Measurements from ENCODE around the gene KRT8.
A peak's percentile ranks its signal among the peaks of the same experiment; 100 is the strongest.

KRT8 gene

DNA sequence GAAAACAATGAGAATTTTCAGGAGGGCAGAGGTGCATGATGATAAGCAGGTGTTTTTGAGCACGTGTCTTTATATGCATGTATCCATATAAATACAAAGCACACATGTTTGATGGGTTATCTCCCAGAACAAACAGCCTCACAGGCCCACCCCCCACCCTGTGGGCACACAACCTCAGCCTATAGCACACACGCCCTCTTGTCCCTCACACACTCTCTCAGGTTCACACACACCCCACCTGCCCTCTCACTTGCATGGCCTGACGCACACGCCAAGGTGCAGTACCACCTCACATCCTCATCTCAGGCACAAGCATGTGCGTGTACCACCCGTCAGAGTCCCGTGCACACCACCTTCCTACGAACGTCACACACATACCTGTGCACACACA, 8.6 kb upstream of the KRT8 start:
- Mint-ChIP-seq H3K36me3 (no peaks in the 10 kb centered on the region), H3K4me3 (no peak overlapping the region), H3K27ac (no peak overlapping the region), H3K9me3 (no peaks in the 10 kb centered on the region), H3K4me1 (peaks cover 7% of the 10 kb centered on the region), H3K27me3 (peaks cover 2% of the 10 kb centered on the region)

DNA sequence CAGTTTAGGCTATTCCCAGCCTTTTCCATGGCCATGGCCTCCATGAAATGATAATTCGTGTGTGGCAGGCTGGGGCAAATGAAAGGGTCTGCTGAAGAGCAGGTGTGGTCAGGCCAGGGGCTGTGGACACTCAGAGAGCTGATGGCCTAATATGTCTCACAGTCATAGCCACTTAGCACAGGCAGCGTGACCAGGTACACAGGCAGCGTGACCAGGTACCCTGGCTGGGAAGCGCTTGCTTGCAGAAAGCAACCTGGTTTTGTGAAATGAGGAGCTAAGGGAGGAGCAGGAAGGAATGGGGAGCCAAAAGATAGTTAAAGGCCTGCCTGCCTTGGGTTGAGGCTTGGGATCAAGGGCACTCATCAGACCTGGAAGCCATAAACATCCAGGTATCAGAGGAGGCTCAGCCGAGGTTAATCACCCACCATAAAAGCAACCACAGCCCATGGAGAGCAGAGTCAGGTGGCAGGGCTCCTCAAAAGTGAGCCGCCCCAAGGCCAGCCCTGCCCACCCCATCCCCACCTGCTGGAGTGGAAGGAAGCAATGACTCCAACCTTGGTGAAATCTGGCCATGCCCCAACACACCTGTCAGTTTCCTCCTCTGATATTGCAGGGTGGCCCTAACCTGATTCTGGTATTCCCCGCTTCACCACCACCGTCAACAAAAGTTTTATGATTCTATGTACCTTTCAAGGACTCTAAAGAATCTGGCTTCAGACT, 8.0 kb upstream of the KRT8 start:
- peaks cover 11% of the 10 kb centered on the region for H3K4me1 Mint-ChIP-seq
- H3K9me3 Mint-ChIP-seq = no peaks in the 10 kb centered on the region
- H3K4me3 Mint-ChIP-seq = no peak overlapping the region
- peaks cover 2% of the 10 kb centered on the region for H3K27me3 Mint-ChIP-seq
- no peaks in the 10 kb centered on the region for H3K36me3 Mint-ChIP-seq
- H3K27ac Mint-ChIP-seq = no peak overlapping the region

DNA sequence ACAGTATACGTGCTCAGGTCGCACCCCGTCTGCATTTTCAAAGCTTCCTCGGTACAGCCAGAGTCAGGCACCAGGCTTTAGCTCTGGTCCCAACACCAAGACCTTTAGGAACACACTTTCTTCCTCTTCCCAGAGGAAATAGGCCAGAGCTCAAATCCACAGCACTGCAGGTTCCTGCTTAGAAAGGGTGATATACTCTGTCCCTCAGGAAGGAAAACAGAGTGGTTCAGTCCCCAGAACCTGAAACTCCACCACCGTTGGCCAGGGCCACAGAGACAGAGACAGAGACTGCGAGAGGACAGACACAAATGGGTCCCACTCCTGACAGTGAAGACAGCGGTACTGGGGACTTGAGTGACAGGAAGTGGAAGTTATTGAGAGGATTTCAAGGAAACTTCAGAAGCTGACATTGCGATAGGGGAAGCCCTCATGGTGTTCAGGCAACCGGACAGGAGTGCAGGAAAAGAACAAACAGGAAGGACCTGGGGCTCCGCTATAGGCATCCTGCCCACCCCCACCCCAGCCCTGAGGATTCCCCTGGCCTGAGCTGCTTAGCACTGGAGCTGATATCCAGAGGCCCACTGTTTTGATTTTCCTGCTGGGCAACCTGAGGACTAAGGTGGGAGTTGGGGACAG, 5.5 kb upstream of the KRT8 start:
- H3K9me3 Mint-ChIP-seq = no peaks in the 10 kb centered on the region
- no peaks in the 10 kb centered on the region for H3K36me3 Mint-ChIP-seq
- H3K4me3 Mint-ChIP-seq = no peak overlapping the region
- peaks cover 11% of the 10 kb centered on the region for H3K4me1 Mint-ChIP-seq
- H3K27ac Mint-ChIP-seq = no peak overlapping the region
- no peaks in the 10 kb centered on the region for H3K27me3 Mint-ChIP-seq

DNA sequence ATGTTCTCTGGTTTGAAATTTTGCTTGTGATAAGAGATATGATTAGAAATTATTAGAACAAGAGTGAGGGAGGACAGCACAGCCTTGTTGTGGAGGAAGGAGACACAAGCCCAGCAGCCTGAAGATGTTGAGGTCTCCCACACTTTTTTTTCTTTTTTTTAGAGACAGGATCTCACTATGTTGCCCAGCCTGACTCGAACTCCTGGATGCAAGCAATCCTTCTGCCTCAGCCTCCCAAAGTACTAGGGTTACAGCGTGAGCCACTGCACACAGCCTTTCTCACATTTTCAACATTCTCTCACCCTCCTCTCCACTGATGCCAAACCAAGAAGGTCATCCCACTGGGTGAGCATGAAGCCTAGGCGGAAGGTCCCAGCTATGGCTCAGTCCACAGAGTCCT, 4.9 kb upstream of the KRT8 start:
- Mint-ChIP-seq H3K27me3 (no peaks in the 10 kb centered on the region), H3K36me3 (no peaks in the 10 kb centered on the region), H3K4me3 (no peak overlapping the region), H3K27ac (no peak overlapping the region), H3K4me1 (peaks cover 11% of the 10 kb centered on the region), H3K9me3 (no peaks in the 10 kb centered on the region)

DNA sequence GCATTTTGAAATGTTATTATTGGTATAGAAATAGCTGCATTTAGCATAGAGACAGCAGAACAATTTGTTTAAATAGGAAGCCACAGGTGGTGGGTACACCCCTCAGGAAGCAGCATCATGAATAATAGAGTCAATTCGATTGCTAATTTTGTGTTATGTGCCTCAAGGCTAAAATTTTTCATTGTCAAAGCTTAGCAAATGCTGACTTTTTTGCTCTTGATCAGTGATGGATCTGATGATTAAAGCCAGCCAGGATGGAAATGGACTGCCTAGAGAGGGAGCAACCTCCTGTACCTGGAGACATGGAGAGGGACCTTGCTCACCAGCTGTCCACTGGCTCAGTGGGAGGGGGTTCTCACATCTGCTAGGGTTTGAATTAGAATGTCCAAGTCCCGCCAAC, 4.5 kb upstream of the KRT8 start:
- Mint-ChIP-seq H3K27ac (no peak overlapping the region), H3K27me3 (no peaks in the 10 kb centered on the region)

DNA sequence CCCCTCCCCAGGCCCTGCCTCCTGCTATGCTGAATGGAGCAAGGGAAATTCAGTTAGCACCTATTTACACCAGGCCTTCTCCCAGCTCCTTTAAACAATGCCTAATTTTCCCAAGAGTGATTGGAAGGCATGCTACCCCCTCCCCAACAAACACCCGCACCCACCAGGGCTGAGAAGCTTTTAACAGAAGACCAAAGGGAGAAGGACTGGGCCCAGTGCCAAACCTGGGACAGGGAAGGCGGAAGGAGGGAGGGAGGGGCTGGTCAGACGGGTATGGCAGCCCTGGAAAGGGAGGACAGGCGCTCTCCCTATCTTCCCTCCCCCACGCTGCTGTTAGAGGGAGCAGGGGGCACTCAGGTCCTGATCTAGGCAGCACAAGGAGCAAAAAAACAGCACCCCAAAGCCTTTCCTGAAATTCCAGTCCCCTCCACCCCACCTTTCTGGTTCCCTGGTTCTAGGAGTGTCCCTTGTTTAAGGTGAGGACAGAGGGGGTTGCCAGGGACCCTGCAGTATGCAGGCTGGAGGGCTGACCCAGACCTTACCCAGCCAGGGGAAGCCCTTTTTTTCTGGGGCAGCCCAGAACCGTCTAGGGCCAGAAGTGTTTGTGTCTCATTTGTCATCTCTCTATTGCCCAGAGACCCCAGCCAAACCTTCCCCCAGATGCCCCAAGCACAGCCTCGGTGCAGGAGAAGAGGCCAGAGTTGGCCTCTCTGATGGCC, 2.4 kb upstream of the KRT8 start:
- Mint-ChIP-seq H3K27me3 (no peaks in the 10 kb centered on the region), H3K9me3 (no peaks in the 10 kb centered on the region), H3K4me1 (peaks cover 15% of the 10 kb centered on the region), H3K27ac (no peak overlapping the region), H3K4me3 (no peak overlapping the region), H3K36me3 (no peaks in the 10 kb centered on the region)

More for the DNA sequence above, 4.5 kb upstream of the KRT8 start:
- Mint-ChIP-seq H3K9me3 (no peaks in the 10 kb centered on the region), H3K4me1 (peaks cover 11% of the 10 kb centered on the region), H3K36me3 (no peaks in the 10 kb centered on the region), H3K4me3 (no peak overlapping the region)

DNA sequence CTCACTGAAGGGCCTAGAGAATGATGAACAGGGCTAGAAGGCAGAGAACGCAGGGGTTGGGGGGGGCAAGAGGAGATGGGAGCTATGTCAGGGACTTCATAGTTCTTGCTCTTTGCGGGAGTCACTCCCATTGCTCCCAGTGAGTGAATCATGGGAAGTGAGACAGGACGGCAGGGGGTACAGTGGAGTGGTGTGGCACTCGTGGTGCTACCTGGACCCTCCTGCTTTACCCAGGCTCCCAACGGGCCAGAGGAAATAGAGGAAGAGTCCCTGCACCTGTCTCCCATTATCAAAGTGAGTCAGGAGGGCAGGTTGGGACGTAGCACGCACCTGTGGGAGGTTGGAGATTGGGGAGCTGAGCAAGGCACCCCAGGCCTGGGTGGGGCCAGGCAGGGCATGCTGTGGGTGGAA, 1.3 kb upstream of the KRT8 start:
- H3K36me3 Mint-ChIP-seq = no peaks in the 10 kb centered on the region
- H3K27me3 Mint-ChIP-seq = no peaks in the 10 kb centered on the region

DNA sequence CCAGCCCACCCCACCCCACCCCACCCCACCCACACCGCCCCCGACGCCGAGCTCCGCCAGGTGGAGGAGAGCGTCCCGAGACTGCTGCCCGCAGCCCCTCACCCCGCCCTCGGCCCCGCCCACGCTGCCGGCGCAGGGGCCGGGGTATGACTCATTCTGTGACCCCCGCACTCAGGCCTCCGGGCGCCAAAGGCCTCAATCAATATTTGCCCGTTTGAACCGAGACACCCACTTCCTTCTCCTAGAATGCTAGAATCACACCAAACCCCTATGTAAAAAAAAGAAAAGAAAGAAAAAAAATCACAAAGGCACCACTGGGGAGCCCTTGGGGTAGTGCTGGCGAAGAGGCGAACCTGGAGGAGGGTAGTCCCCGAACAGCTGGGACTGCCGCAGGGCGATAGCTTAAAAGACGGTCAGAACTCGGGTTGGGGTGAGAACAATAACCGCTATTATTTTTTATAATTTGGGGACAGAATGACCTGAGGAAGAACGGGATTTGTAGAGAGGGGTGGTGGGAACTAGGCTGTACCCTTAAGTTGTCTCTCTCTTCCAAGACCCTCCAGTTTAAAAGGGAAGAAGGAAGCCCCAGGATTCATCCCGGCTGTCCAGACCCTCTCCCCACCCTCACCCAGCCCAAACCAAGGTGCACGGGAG, 894 bp downstream of the KRT8 start:
- Mint-ChIP-seq H3K36me3 (no peaks in the 10 kb centered on the region), H3K4me1 (peaks cover 10% of the 10 kb centered on the region), H3K9me3 (no peaks in the 10 kb centered on the region), H3K4me3 (peak overlapping the region; percentile 78), H3K27me3 (no peaks in the 10 kb centered on the region), H3K27ac (peak overlapping the region; percentile 48)

More for the DNA sequence above, 1.3 kb upstream of the KRT8 start:
- H3K9me3 Mint-ChIP-seq = no peaks in the 10 kb centered on the region
- no peak overlapping the region for H3K4me3 Mint-ChIP-seq
- H3K27ac Mint-ChIP-seq = no peak overlapping the region
- peaks cover 15% of the 10 kb centered on the region for H3K4me1 Mint-ChIP-seq

DNA sequence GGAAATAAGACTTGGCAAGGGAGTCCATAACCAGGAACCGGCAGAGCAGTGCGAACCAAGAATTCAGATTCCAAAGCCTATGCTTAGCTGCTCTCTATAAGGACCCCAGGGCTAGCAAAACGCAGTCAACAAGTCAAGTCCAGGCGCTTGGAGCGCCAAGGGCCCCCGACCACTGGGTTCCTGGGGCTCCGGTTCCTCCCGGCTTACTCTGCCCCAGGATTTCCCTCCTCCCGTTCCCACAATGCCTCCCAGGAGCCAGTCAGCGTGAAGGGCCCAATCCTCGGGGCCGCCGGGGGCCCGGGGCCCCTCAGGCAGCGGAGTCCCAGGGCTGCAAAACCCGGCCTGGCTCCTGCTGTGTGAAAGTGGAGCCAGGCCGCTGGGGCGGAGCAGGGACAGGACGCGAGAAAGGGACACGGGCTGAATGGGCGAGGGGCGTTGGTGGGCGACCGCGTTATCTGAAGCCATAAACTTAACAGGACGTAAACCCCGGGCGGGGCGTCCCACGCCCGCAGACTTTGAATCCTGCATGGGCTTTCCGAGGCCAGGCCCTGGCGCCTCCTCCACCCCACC, 1.5 kb downstream of the KRT8 start:
- Mint-ChIP-seq H3K36me3 (no peaks in the 10 kb centered on the region), H3K4me3 (peak overlapping the region; percentile 59), H3K27ac (peak overlapping the region; percentile 41)

DNA sequence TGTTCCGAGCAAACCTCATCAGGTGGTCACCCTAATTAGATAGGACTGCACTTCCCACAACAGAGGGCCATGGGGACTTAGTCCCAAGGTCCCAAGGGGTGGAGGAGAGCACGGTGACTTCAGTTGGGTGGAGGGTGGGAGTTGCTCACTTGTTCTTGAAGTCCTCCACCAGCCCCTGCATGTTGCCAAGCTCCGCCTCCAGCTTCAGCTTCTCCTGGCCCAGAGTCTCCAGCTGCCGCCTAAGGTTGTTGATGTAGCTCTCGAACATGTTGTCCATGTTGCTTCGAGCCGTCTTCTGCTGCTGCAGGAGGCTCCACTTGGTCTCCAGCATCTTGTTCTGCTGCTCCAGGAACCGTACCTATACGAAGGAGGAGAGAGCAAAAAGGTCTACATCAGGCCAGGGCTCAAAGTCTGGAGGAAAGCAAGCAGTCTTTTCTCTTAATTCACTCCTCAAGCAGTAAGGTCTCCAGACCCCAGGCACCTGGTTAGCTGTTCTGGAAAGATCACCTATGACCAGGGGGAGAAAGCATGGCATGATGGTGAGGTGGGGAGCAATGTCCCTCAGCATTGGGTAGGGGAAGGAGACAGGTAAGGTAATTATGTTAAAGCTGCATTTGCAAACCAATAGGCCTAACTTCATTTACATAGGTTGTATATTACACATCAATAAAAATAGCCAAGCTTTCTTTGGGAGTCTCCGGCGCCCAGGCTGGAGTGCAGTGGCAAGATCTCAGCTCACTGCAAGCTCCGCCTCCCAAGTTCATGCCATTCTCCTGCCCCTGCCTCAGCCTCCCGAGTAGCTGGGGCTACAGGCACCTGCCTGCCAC, 2.9 kb downstream of the KRT8 start:
- H3K4me1 Mint-ChIP-seq = peaks cover 5% of the 10 kb centered on the region
- no peaks in the 10 kb centered on the region for H3K27me3 Mint-ChIP-seq
- no peak overlapping the region for H3K4me3 Mint-ChIP-seq
- H3K36me3 Mint-ChIP-seq = no peaks in the 10 kb centered on the region
- peak overlapping the region; percentile 12 for H3K27ac Mint-ChIP-seq
- H3K9me3 Mint-ChIP-seq = no peaks in the 10 kb centered on the region

More for the DNA sequence above, 1.5 kb downstream of the KRT8 start:
- no peaks in the 10 kb centered on the region for H3K27me3 Mint-ChIP-seq
- H3K4me1 Mint-ChIP-seq = peaks cover 8% of the 10 kb centered on the region
- H3K9me3 Mint-ChIP-seq = no peaks in the 10 kb centered on the region

DNA sequence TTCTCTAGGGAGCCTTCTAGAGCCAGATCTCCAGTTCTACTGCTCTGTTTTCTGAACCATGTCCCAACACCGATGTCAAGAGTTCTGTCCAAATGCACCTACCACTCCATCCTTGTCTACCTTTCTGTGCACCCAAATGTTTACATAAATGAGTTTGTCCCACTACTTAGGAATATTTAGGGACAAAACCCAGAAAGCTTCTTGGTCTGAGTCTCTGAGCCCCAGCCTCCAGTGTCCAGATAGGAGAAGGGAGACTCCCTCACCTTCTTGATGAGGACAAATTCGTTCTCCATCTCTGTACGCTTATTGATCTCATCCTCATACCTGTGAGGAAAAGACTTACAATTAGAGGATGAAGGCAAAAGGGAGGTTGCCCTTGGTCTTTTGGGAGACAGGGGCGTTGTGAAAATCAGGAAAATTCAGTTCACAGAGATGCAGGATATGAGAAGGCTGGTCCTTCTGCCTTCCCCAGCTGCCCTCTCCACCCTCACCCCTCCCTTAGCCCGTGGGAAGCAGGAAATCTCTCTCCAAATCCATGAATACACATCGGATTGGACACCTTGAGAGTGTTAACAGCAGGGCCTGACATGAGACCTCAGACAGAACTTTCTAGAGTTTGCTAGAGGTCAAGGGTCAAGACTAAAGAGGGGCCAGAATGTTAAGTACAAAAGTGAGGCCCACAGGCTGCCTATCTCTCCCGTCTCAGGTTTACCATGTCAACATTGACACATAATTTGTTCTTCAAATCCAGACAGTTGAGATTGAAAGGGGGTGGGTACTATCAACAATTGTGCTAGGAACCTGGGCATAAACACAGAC, 3.8 kb downstream of the KRT8 start:
- Mint-ChIP-seq H3K27me3 (no peaks in the 10 kb centered on the region), H3K4me1 (peaks cover 5% of the 10 kb centered on the region), H3K9me3 (no peaks in the 10 kb centered on the region), H3K36me3 (no peaks in the 10 kb centered on the region), H3K4me3 (no peak overlapping the region), H3K27ac (peak overlapping the region; percentile 12)

DNA sequence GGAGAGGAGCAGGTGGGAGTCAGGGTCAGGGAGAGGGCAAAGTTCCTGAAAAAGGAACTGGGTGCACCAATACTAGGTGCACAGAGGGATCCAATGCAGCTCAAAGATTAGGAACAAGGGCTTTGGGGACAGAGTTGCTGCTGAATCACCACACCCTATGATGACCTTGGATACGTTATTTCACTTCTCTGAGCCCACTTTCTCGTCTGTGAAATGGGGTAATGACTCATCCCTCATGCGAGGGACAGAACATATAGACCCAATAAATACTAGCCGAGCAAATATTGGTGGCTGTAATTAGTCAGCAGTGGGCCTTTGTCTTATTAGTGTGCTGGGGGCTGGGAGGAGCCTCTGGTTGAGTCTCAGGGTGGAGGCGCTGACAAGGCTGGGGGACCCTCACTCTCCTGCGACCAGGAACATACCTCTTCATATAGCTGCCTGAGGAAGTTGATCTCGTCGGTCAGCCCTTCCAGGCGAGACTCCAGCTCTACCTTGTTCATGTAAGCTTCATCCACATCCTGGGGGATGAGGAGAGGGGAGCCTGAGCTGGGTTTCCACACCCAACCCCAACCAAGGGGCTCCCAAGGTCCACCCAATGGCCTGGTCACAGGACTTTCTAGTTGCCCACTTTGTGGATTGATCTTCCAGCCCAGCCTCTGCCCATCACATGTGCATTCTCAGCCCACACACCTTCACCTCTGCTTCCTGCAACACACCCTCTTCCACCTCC, 4.5 kb downstream of the KRT8 start:
- H3K9me3 Mint-ChIP-seq = no peaks in the 10 kb centered on the region
- H3K4me3 Mint-ChIP-seq = no peak overlapping the region
- no peaks in the 10 kb centered on the region for H3K27me3 Mint-ChIP-seq
- peaks cover 5% of the 10 kb centered on the region for H3K4me1 Mint-ChIP-seq
- H3K27ac Mint-ChIP-seq = no peak overlapping the region
- no peaks in the 10 kb centered on the region for H3K36me3 Mint-ChIP-seq

DNA sequence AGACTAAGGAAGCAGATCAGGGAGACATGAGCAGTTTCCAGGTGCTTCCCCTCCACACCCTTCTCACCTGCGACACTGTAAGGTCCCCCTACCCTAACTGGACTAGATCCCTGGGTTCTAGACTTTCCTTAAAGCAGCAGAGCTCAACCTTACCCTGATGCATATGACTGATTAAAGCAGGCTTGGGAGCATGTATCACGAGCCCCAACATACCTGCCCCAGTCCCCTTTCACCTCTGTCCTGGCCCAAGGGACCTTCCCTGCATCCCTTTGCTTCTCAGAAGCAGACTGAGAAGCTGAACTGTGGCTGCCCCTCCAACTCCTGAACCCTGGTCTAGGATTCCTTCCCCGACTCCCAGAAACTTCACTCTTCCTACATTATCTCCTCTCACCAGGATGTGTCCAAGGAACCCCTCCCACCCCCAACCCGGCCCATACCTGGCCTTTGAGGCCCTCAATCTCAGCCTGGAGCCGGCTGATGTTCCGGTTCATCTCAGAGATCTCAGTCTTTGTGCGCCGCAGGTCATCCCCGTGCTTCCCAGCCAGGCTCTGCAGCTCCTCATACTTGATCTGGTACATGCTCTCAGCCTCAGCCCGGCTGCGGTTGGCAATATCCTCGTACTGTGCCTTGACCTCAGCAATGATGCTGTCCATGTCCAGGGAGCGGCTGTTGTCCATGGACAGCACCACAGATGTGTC, 5.4 kb downstream of the KRT8 start:
- Mint-ChIP-seq H3K4me3 (no peak overlapping the region), H3K4me1 (peaks cover 5% of the 10 kb centered on the region), H3K27ac (no peak overlapping the region), H3K27me3 (no peaks in the 10 kb centered on the region), H3K36me3 (no peaks in the 10 kb centered on the region), H3K9me3 (no peaks in the 10 kb centered on the region)
